Ascending aorta (tissue), 2 donors: ENCODE measurements around the gene ADAMTS17. TPM values are rescaled to one million over a fixed set of nuclear protein-coding genes. Genes with fewer than 3 reads are reported as not detected.

ENCODE experiments used
- DNase-seq, 2 donors: peaks; one replicate each; pipeline ENCODE4 v3.0.0-alpha.2; 2019; ENCODE audit warnings: low spot score in 2 of 2
- H3K27ac ChIP-seq, 2 donors: fragments of 200-600 bp; sonication (generic); one replicate each; pipeline ENCODE4 v1.5.1; 2016 to 2017; ENCODE audit warnings: mild to moderate bottlenecking in 1 of 2
- H3K27me3 ChIP-seq: fragments of 200-600 bp; sonication (generic); one replicate; pipeline ENCODE4 v1.5.1; 2017
- H3K36me3 ChIP-seq, 2 donors: fragments of 200-600 bp; sonication (generic); one replicate each; pipeline ENCODE4 v1.5.1; 2016
- H3K4me1 ChIP-seq, 2 donors: fragments of 200-600 bp; sonication (generic); one replicate each; pipeline ENCODE4 v1.5.1; 2016 to 2017; ENCODE audit warnings: mild to moderate bottlenecking in 1 of 2
- H3K4me3 ChIP-seq, 2 donors: fragments of 200-600 bp; sonication (generic); one replicate each; pipeline ENCODE4 v1.5.1; 2016 to 2017; ENCODE audit warnings: mild to moderate bottlenecking in 1 of 2
- H3K9me3 ChIP-seq, 2 donors: fragments of 200-600 bp; sonication (generic); one replicate each; pipeline ENCODE4 v1.5.1; 2016
- intact Hi-C: fragments of 100-400 bp; cut with DNase I; formaldehyde crosslinking; loops from one replicate; pipeline ENCODE4 v1.15.1; 2023
- total RNA-seq: library from RNA; depleted of rRNA; stranded (reverse); fragments of >200 nt; gene quantifications from one replicate; pipeline ENCODE4 v1.1.0, GENCODE V29; 2016
- TF ChIP-seq, protein P1 (sequence below), 3 experiments: fragments of 200-600 bp in 2 of 3; fragments of 450-650 bp in 1 of 3; sonication (generic) in 2 of 3; IDR thresholded peaks; one replicate each; pipeline ENCODE4 v1.5.1; 2016 to 2019; ENCODE audit warnings: antibody characterized with exemption in 3 of 3, mild to moderate bottlenecking in 1 of 3, moderate library complexity in 1 of 3

The ADAMTS17 gene
- total RNA-seq, 1 donor from 2014 or later, result 2.8 TPM

DNA sequence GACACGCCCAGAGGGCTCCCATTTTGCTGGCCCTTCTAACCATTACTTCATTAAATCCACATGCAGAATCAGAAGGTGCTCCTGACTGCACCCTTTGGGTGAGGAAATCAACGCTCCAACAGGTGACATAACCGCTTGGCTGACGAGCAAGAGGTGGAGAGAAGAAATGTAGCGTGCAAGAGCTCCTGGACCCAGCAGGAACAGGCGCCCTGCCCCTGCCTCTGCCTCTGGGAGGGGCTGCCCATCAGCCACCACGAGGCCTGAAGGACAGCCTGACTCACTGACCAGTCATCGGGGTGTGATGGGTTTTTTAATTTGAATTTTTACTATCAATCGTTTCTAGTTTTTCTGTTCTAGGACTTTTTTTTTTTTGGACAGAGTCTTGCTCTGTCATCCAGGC lies 218.2 kb downstream of the ADAMTS17 start:
- Histone ChIP-seq H3K36me3 (no peaks in the 10 kb centered on the region), H3K4me3 (no peak overlapping the region), H3K4me1 (peaks cover 4 to 6% of the 10 kb centered on the region in 2 donors), H3K27ac (no peak overlapping the region), H3K9me3 (peaks cover 6 to 15% of the 10 kb centered on the region in 2 donors), H3K27me3 (no peaks in the 10 kb centered on the region)
- DNase-seq, result no peak
- TF ChIP-seq, protein P1, sequence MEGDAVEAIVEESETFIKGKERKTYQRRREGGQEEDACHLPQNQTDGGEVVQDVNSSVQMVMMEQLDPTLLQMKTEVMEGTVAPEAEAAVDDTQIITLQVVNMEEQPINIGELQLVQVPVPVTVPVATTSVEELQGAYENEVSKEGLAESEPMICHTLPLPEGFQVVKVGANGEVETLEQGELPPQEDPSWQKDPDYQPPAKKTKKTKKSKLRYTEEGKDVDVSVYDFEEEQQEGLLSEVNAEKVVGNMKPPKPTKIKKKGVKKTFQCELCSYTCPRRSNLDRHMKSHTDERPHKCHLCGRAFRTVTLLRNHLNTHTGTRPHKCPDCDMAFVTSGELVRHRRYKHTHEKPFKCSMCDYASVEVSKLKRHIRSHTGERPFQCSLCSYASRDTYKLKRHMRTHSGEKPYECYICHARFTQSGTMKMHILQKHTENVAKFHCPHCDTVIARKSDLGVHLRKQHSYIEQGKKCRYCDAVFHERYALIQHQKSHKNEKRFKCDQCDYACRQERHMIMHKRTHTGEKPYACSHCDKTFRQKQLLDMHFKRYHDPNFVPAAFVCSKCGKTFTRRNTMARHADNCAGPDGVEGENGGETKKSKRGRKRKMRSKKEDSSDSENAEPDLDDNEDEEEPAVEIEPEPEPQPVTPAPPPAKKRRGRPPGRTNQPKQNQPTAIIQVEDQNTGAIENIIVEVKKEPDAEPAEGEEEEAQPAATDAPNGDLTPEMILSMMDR (IDR thresholded peaks at IDR 0.05), result no peak
- intact Hi-C loops, result no loop called here

- TF ChIP-seq, protein P1 (IDR thresholded peaks at IDR 0.05), result no peak
- DNase-seq, result no peak
- peaks cover 4 to 6% of the 10 kb centered on the region in 2 donors for H3K4me1 ChIP-seq
- no peaks in the 10 kb centered on the region for H3K36me3 ChIP-seq
- no peak overlapping the region for H3K4me3 ChIP-seq
- H3K27me3 ChIP-seq, result no peaks in the 10 kb centered on the region
- intact Hi-C loops, result no loop called here
- H3K27ac ChIP-seq, result no peak overlapping the region
- H3K9me3 ChIP-seq, result peaks cover 6 to 15% of the 10 kb centered on the region in 2 donors
Measured at GRCh38 chr15:100121285-100121684, 220.5 kb downstream of the ADAMTS17 start.

DNA sequence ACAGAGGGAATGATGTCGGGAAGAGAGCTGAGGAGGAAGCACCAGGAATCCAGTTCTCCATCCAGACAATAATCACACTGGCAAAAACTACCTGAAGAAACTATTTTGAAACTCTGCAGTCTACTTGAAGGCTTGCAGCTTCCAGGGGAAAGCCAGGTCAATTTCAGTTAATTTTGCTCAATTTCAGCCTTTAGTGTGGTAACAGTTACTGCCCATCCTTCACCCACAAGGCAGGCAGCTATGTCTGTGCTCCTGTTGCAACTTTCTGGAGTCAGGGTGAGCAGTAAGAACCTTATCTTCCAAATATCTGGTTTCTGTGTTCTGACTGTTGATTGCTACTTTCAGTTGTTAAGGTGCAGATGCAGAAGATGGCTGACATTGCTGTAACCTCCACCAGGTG lies 221.7 kb downstream of the ADAMTS17 start:
- Histone ChIP-seq H3K27ac (no peak overlapping the region), H3K4me3 (no peak overlapping the region), H3K9me3 (peaks cover 6 to 15% of the 10 kb centered on the region in 2 donors), H3K4me1 (peaks cover 4 to 7% of the 10 kb centered on the region in 2 donors), H3K27me3 (no peaks in the 10 kb centered on the region), H3K36me3 (no peaks in the 10 kb centered on the region)
- TF ChIP-seq, protein P1 (IDR thresholded peaks at IDR 0.05), result no peak
- intact Hi-C loops, result no loop called here
- no peak for DNase-seq

DNA sequence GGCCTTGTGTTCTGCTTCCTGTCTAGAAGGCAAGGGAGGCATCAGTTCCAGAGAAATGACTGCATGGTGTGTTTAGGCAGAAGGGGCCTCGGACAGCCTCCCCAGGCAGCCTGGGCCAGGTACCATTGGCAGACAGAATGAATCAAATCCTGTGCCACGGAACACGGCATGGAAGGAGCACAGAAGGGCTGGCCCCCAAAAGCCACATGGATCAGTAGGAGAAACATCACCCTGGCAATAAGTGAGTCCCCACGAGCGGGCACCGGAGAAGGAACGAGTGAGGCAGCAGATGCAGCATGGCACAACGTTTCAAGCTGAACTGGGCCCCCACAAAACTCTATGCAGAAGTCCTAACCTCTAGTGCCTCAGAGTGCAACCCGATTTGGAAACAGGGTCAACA lies 223.2 kb downstream of the ADAMTS17 start:
- Histone ChIP-seq H3K4me1 (peaks cover 12 to 20% of the 10 kb centered on the region in 2 donors), H3K9me3 (peaks cover 6 to 15% of the 10 kb centered on the region in 2 donors), H3K36me3 (no peaks in the 10 kb centered on the region), H3K27me3 (no peaks in the 10 kb centered on the region), H3K27ac (no peak overlapping the region), H3K4me3 (no peak overlapping the region)
- DNase-seq, result no peak
- TF ChIP-seq, protein P1 (IDR thresholded peaks at IDR 0.05), result no peak
- intact Hi-C loops, result no loop called here

DNA sequence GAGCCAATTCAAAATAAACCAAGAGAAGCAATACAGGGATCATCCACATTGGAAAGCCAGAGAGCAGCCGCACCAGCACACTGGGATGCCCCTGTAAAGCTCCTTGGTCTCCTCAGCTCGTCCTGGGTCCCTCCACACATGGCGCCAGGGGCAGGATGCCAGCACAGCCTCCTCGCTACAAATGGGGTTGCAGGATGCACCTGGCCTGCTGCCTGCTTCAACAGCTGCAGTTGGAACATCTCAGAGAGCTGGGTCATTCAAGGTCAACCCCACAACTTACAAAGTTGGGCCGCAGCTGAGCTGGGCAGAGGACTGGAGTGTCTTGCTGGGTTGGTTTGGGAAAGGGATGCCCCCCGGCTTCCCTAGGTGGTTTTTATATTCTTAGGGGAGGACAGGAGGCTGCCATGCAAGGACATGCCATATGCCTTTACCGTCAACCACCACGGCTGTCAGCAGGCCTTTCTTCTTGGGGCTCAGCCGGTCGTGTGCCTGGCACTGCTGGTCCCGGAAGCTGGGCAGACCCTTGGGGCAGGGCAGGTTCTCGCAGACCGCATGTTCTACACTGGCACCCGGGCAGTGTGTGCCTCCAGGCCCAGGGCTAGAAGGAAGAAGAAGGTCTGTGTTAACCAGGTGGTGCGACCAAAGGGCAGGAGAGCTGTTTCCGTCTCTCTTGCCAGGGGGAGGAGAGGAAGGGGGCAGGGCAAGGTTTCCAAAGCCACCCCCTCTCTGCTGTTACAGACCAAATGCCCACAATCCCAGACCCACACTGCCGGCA lies 225.2 kb downstream of the ADAMTS17 start:
- intact Hi-C loops, result no loop called here
- no peak overlapping the region for H3K4me3 ChIP-seq
- TF ChIP-seq, protein P1 (IDR thresholded peaks at IDR 0.05), result no peak
- peaks cover 2 to 11% of the 10 kb centered on the region in 2 donors for H3K9me3 ChIP-seq
- peaks cover 29 to 39% of the 10 kb centered on the region in 2 donors for H3K4me1 ChIP-seq
- H3K36me3 ChIP-seq, result no peaks in the 10 kb centered on the region
- H3K27me3 ChIP-seq, result no peaks in the 10 kb centered on the region
- peak overlapping the region in 1 of 2 donors; percentile 24 for H3K27ac ChIP-seq
- DNase-seq, result no peak
